ENCODE data around the gene RPTOR. TPM values are rescaled to one million over a fixed set of nuclear protein-coding genes. Genes with fewer than 3 reads are reported as not detected.

Gene RPTOR
- total RNA-seq, 4 donors from 2014 or later = 19.0 to 48.3 (median 27.3) TPM

GRCh38 chr17:80917716-80918560 is 373.3 kb downstream of the RPTOR start:
- intact Hi-C loops (cut with DNase I; ENCODE audit: low total_unique reads) = no loop called here
- Histone ChIP-seq H3K4me3 (no peak overlapping the region), H3K27ac (peak overlapping the region; percentile 77 to 78), H3K36me3 (no peaks in the 10 kb centered on the region), H3K9me3 (no peaks in the 10 kb centered on the region), H3K4me1 (peaks cover 17 to 37% of the 10 kb centered on the region in 2 donors), H3K27me3 (no peaks in the 10 kb centered on the region)
- DNase-seq = no peak
- no peak for TF ChIP-seq POLR2A (IDR thresholded peaks at IDR 0.05)
- TF ChIP-seq, protein P1, sequence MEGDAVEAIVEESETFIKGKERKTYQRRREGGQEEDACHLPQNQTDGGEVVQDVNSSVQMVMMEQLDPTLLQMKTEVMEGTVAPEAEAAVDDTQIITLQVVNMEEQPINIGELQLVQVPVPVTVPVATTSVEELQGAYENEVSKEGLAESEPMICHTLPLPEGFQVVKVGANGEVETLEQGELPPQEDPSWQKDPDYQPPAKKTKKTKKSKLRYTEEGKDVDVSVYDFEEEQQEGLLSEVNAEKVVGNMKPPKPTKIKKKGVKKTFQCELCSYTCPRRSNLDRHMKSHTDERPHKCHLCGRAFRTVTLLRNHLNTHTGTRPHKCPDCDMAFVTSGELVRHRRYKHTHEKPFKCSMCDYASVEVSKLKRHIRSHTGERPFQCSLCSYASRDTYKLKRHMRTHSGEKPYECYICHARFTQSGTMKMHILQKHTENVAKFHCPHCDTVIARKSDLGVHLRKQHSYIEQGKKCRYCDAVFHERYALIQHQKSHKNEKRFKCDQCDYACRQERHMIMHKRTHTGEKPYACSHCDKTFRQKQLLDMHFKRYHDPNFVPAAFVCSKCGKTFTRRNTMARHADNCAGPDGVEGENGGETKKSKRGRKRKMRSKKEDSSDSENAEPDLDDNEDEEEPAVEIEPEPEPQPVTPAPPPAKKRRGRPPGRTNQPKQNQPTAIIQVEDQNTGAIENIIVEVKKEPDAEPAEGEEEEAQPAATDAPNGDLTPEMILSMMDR (IDR thresholded peaks at IDR 0.05) = no peak

GRCh38 chr17:80918731-80919130 is 374.1 kb downstream of the RPTOR start:
- TF ChIP-seq POLR2A (IDR thresholded peaks at IDR 0.05) = no peak
- TF ChIP-seq, protein P1 (IDR thresholded peaks at IDR 0.05) = no peak
- no peak for DNase-seq
- intact Hi-C loops (cut with DNase I; ENCODE audit: low total_unique reads) = no loop called here
- peaks cover 17 to 37% of the 10 kb centered on the region in 2 donors for H3K4me1 ChIP-seq
- no peaks in the 10 kb centered on the region for H3K36me3 ChIP-seq
- peak overlapping the region; percentile 77 to 78 for H3K27ac ChIP-seq
- no peaks in the 10 kb centered on the region for H3K9me3 ChIP-seq
- H3K4me3 ChIP-seq = no peak overlapping the region
- no peaks in the 10 kb centered on the region for H3K27me3 ChIP-seq

- peak overlapping the region; percentile 77 to 78 for H3K27ac ChIP-seq
- DNase-seq = peak; percentile 30 to 41
- H3K36me3 ChIP-seq = no peaks in the 10 kb centered on the region
- H3K4me3 ChIP-seq = no peak overlapping the region
- intact Hi-C loops (cut with DNase I; ENCODE audit: low total_unique reads) = no loop called here
- TF ChIP-seq, protein P1 (IDR thresholded peaks at IDR 0.05) = no peak
- TF ChIP-seq POLR2A (IDR thresholded peaks at IDR 0.05) = no peak
- no peaks in the 10 kb centered on the region for H3K9me3 ChIP-seq
- no peaks in the 10 kb centered on the region for H3K27me3 ChIP-seq
- peaks cover 17 to 37% of the 10 kb centered on the region in 2 donors for H3K4me1 ChIP-seq
These were observed 375.0 kb downstream of the RPTOR start for GRCh38 chr17:80919331-80920311.

- intact Hi-C loops (cut with DNase I; ENCODE audit: low total_unique reads) = no loop called here
- Histone ChIP-seq H3K4me1 (peaks cover 17 to 37% of the 10 kb centered on the region in 2 donors), H3K27me3 (no peaks in the 10 kb centered on the region), H3K9me3 (no peaks in the 10 kb centered on the region), H3K36me3 (no peaks in the 10 kb centered on the region), H3K4me3 (no peak overlapping the region), H3K27ac (peak overlapping the region; percentile 77 to 78)
- TF ChIP-seq, protein P1 (IDR thresholded peaks at IDR 0.05) = no peak
- TF ChIP-seq POLR2A (IDR thresholded peaks at IDR 0.05) = no peak
- DNase-seq = peak; percentile 66 to 69
These were observed 375.8 kb downstream of the RPTOR start for GRCh38 chr17:80920441-80920840.
